HG03025 (cell line): ENCODE measurements around the gene ITGA3.
"Not testable (repeated sequence)": the region's sequence is repeated elsewhere in the genome, so short reads cannot be mapped to it uniquely, and the experiment has no call there.

Experiments
- ATAC-seq: cut with Tn5 transposase; IDR thresholded peaks from one replicate; pipeline ENCODE4 v1.9.1; 2021; ENCODE audit warnings: mild to moderate bottlenecking, moderate library complexity; ENCODE audit not compliant: unreplicated experiment, low FRiP score

The ITGA3 gene

DNA sequence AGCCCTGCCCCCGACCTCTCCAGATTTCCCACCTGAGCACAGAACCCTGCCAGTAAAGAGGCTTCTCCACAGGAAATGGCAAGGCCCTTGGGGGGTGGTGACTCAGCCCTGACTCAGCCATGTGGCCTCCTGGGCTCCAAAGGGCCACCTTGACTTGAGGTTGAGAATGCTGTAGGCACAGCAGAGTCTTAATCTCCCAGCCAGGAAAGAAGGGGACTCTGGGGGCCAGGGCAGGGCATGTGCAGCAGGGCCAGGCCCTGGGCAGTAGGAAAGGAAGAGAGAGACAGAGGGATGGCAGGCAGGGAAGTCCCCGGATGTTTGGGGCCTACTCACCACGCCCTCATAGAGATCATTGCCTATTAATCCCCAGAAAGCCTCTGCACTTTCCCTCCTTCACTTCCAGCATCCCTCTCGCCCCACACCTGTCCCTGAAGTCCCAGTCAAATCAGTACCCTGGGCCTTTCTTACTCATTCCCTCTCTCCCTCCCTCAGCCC, 4.8 kb upstream of the ITGA3 start:
- no peak for ATAC-seq

DNA sequence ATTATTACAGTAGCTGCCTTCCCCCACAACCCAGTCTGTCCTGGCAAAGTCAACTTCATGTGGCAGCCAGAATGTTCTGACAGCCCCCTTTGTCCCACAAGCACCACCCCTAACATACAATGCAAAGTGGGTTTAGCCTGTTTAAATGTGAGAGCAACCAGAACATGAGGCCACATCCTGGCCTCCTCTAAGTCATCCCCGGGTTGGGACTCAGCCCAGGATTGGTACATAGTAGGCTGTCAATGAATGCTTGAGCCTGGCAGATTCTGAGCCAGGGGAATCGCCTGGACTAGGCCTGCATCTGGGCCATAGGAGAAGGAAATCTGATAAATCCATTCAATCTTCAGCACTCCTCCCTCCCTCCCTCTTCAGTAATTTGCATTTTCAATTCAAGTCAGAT, 4.3 kb upstream of the ITGA3 start:
- no peak for ATAC-seq

DNA sequence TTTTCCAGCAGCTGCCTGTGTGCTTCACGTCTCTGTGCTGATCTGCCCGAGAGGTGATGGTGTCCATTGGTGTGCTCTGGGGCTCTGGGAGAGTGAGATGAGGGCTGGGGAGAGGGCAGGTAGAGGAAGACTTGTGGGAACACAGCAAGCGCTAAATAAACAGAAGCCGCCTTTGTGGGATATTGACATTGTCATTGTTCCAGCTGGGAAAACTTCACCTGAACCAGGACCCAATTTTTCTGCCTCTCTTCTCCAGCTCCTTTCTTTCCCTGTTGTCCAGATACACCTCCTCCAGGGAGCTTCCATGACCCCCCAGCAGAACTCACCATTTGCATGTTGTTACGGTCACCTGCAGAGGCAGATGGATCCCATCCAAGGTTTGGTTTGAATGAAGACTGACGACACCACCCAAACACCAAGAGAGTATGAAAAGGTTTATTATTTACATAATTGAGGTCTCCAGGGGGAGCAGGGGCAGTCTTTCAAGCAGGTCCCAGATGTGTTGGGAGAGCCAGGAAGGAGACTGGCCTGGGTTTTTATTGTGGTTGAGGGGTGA, 3.6 kb upstream of the ITGA3 start:
- no peak for ATAC-seq

DNA sequence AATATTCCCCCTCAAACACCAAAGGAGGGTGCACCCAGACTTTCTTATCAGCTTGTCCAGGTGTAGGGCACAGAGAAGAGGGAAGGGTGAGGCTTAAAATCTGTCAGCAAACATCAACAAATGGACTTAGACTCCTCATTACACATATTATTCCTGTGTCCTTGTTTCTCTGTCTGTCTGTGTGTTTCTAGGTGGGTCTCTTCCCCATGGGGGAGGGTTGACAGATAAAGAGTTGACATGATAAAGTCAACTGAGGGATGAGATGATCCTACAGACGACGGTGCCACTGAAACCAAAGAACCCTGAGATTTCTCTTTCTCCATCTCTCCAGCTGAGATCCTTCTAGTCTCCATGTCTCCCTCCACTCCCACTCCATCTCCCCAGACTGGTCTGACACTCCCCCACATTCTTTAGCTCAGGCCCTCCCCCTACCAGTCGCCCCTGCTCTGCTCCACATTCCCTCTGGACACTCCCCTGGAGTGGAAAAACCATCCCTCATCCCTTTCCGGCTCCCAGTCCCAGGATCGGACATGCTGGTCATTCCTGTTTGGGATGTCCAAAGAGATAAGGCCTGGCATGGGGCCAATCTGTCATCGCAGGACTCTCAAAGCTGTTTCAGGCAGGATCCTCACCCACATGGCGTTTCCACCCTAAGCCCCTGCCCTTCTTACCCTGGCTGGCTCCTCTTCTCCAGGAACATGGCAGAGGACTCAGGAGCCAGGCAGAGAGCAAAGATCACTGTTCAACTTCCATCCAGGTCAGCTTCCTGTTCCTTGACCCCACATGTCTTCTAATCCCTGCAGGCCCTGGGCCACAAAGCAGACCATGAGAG, 2.9 kb upstream of the ITGA3 start:
- no peak for ATAC-seq

DNA sequence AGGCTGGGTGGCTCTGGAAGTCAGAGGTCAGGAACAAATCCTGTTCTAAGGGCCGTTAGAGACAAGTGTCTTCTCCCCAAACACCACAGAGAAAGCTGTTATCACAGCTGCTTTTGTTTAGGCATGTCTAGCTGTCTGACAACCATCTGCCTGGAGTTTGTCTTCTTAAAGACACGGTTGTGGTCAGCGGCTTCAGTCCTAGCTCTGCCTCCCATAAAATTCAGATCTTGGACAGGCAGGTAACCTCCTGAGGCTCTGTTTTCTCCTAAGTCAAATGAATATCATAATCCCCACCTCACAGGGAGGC, 2.3 kb upstream of the ITGA3 start:
- no peak for ATAC-seq

DNA sequence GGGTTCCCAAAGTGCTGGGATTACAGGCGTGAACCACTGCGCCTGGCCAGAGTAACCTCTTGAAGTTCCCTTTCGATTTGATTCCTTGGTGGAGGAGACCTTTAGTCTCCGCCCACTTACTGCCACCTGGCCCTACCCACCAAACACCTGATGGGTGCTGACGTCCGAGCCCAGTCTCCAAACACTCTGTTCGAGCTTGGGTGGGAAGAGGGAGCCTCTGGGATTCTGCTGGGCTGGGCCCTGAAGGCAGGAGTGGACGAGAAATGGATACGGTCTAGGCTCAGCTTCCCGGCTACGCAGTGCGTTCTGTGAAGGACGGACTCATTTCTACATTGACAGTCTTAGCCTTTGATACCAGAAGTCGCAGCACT, 870 bp upstream of the ITGA3 start:
- no peak for ATAC-seq

DNA sequence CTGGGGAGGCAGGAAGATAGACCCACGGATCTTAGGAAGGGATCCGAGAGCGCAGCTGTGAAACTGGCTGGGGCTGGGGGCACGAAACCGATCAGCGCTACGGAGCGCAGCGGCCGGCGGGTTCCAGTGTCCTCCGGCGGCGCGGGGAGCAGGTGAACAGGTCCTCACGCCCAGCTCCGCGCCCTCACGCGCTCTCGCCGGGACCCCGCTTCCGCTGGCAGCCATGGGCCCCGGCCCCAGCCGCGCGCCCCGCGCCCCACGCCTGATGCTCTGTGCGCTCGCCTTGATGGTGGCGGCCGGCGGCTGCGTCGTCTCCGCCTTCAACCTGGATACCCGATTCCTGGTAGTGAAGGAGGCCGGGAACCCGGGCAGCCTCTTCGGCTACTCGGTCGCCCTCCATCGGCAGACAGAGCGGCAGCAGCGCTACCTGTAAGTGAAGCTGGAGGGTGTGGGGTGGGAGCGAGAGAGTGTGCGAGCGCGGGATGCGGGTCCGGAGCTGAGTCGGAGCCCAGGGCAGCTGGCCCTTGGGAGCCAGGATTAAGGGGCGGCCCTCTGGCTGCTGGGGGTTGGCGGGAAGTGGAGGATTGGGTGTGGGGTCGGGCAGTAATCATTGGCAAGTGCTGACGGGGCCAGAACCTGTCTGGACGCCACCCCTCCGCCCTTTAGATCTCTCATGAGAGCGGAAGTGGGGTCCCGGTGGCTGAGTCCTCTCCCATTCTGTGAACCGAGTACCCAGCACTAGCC, 479 bp downstream of the ITGA3 start:
- no peak for ATAC-seq

DNA sequence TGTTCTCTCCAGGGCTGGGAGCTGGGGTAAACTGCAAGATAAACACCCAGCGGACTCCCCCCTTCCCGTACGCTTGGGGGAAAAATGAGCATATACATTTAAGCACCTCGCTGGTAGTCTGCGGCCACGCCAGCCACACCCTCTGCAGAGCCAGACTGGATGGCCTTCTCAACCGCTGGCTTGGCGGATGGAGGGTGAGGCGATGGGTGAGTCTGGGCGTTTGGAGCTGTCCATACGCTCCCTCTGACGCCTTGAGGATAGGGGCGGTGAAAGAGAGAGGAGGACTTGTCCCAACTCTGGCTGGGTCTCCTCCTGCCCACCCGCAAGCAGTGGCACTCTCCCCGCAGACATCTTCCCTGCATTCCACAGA, 1.0 kb downstream of the ITGA3 start:
- no peak for ATAC-seq

DNA sequence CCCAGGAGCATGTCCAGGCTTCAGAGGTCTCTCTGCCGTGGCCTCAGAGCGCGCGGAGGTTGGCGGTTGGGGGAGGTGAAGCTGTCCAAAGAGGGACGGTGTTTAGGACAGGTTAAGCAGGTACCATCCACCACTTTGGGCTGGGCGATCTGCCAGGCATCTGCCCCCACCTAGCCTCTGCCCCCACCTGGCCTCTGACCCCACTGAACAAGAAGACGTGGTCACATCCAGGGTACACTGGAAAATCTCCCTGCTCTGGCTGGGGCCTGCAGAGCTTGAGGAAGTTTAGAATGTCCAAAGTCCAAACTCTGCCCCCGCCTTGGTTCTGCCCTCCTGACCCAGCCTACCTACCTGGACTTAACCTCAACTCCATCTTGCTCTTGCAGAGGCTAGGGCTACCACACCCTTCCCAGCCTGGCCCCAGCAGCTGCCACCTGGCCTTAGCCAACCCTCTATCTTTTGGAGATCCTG, 1.6 kb downstream of the ITGA3 start:
- ATAC-seq = no peak

DNA sequence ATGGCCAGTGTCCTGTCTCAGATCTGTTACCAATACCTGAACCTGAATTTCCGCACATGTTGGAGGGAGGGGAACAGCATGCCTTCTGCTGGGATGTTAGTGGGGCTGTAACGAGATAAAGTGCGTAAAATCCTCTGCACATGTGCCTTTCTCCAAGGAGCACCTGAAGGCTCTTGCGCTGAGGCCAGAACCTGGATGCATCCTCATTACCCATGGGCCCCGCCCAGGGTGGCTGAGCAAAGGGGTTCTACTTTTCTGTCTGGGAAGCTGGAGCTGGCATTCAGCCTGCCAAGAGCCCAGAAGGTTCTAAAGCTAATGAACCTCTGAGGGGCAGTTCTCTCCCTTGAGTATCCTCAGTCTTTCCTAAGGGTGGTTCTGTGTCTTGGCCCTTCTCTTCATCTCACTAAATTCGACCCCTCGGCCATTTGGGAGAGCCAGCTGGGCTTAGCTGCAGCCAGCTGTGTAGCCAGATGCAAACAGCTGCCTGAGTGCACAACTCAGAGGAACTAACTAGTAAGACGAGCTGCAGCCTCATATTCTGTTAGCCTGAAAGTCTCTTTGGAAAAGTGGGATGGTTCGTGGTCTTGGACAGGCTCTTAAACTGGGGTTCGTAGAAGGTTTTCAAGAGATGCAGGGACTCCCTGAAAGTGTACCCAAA, 2.5 kb downstream of the ITGA3 start:
- no peak for ATAC-seq

DNA sequence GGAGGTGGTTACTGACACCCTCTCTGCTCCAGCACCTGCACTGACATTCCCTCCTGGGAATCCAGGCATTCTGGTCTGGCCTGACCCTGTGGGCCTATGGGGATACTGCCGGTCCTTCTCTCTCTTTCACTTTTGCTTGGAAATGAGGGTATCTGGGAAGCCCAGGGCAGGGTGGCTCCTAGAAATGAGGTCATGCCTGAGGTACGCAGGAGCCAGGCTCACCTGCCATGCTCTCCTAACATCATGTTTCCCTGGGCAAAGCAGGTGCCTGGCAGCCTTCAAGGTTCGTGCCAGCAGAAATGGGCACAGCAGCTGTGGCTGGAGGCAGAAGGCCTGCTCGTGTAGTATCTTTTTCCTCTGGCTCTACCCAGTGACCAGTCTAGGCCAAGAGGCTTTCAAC, 3.3 kb downstream of the ITGA3 start:
- no peak for ATAC-seq

DNA sequence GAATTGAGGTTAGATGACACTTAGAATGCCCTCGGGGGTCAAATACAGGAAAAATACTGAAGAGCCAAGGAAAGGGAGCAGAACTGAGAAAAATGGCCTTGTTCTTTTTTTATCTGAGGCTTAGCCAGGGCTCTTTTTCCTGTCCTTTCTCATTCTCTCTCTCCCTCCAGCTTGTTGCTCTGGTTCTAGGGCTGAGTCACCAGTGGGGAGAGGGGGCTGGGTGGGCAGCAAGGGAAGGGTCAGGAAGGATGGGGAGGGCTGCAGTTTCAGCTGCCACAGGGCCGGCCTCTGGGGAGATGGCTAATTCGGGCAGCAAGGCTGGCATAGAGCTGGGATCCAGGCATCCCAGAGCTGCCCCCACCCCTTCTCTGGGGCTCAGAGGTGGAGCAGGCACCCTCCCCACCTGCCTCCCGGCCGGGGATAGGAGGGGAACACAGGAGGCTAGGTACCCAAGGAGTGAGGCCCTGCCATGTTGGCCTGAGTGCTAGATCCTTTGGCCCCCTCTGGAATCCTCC, 3.9 kb downstream of the ITGA3 start:
- ATAC-seq = no peak

DNA sequence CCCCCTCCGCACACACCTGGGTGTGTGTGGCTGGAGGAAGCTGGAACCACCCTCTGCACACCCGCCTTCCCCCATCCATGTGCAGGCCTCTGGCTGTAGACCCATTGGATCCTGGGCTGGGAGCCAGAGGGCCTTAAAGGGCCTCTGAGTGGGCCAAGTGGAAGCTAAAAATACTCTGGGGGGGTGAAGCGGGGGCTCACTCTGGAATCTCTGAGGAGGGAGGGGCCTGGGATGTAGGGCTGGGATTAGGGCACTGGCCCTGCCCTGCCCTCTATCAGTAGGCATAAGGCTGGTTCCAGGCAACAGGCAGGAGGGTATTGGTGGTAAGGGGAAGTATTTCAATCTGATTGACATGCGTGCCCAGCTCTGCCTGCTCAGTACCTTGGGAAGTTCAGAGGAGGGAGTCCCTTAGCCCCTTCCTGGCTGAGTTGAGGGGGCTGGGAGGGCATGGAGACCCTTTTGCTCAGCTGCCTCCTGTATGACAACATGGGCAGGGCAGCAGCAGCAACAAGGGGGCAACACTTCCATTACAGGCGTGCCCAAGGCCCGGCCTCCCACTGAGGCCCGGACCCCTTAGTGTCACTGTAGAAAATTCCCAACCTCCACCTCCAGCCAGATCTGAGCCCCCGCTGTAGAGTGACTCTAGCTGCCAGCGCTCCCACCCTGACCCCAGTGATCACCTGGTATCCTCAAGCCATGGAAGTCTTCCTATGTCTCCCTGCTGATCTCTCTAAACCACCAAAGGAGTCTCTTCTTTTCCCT, 5.2 kb downstream of the ITGA3 start:
- no peak for ATAC-seq

DNA sequence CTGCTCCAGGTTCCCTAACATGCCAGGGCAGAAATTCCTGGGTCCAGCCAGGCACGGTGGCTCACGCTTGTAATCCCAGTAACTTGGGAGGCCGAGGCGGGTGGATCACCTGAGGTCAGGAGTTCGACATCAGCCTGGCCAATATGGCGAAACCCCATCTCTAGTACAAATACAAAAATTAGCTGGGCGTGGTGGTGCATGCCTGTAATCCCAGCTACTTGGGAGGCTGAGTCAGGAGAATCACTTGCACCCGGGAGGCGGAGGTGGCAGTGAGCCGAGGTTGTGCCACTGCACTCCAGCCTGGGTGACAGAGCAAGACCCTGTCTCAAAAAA, 5.8 kb downstream of the ITGA3 start:
- not testable (repeated sequence) for ATAC-seq

DNA sequence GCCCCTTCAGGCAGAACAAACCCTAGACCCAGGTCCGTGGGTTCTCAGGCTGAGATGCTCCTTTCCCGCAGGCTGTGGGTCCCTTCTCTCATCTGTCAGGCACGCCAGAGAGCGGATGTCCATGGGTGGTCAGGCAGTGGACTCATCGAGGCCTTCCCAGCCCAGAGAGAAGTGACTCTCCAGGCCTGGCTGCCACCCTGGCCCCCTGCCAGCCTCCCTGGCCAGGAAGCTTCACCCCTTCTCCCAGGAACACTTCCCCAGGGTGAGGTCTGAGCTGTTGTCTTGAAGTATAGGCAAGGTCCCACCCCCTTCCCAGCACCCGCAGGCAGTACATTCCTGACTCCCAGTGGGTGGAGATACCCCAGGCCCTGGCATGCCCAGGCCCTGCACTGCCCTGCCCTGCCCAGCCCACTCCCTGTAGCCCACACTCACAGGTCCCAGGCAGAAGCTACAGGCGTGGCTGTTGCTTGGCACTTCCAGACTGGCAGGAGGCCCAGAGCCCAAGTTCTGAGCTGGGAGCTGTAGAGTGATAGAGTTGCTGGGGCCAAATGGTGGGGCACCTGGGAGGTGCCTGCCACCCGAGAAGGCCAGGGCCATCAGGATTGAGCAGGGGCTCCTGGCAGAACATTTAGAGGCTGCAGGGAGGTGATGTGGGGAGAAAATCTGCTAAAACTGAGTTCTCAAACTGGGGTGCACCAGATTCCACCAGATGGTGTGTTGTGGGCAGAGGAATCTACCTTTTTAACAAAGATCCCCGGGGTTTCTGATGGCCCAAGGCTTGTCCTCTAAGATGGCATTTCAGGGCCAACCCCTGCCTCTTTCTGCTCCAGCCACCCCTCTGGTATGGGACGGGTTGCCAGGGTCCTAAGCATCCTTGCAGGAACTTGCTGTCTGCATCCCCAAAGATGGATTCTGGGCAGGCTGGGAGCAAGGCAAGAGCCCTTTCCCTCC, 6.7 kb downstream of the ITGA3 start:
- no peak for ATAC-seq

DNA sequence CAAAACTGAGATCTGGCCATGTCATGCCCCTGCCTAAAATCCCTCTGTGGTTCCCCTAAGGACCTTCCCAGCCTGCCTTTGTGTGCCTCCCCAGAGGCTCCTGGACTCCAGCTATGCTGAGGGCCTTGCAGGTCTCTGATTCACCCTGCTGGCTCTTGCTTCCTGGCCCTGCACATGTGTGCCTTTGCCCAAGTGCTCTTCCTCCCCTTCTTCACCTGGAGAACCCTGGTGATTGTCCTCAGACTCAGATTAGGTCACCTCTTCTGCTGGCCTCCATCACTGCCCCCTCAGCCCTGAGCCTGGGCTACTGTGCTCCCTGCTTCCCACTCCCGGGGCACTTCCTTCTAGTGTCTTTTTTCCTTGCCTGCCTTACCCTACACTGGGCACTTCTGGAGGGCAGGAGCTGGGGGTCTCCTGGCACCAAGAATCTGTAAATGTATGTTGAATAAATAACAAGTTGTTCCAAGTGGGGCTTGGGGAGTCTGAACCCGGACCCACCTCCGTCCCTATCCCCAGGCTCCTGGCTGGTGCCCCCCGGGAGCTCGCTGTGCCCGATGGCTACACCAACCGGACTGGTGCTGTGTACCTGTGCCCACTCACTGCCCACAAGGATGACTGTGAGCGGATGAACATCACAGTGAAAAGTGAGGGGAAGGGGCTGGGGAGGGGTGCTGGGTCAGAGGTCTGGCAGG, 7.8 kb downstream of the ITGA3 start:
- ATAC-seq = no peak

DNA sequence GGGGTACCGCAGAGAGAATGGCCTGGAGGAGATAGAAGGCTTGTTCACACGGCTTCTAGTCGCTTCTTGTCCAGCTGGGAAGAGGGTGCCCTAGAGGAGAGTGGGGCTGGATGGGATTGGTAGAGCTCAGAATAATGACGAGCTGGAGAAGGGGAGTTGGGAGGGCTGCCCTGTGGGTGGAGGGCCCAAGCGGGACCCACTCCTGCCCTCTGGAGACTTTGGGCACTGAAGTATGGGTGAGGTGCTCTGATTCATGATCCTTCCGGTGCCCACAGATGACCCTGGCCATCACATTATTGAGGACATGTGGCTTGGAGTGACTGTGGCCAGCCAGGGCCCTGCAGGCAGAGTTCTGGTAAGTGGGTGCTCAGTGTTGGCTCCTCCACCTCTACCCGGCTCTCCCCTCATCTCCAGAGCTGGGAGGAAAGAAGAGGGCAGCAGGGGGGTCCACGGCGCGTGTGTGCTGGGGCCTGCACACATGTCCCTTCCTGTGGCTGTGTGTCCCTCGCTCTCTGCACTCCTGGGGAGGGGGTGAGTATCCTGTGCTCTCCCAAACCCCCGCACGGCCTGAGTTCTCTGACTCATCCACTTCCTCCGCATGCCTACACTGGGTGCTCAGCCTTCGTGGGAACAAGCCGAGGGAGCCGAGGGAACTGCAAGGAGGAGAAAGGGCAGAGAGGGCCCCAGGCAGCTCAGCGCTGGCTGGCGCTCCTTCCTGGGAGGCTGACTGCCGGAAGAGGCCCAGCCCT, 8.5 kb downstream of the ITGA3 start:
- no peak for ATAC-seq

DNA sequence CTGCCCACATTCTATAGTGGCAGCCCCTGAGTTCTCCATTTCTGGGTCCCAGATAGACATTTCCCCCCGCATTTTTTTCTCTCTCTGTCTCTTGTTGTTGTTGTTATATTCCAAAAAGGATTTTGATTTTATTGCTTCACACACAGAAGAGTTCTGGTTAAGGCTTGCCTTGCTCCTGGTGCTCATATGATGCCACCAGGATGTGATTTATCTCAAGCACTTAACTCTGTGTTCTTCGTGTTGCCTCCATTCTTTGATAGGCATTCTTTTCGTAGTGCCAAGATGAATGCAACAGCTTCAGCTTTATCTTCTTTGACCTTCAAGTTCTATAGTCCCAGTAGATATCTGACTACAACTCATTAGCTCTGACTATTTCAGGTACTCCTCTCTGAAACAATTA, 9.1 kb downstream of the ITGA3 start:
- ATAC-seq = no peak
